ENCODE results near the gene TNFRSF25. TPM values are rescaled to one million over a fixed set of nuclear protein-coding genes. Genes with fewer than 3 reads are reported as not detected.

The TNFRSF25 gene
- total and polyA plus RNA-seq, 9 of the 15 experiments (the other 6 are each of a cell fraction or from before 2014, with no cell fraction given): 0.24 to 0.49 TPM; not detected in 7

DNA sequence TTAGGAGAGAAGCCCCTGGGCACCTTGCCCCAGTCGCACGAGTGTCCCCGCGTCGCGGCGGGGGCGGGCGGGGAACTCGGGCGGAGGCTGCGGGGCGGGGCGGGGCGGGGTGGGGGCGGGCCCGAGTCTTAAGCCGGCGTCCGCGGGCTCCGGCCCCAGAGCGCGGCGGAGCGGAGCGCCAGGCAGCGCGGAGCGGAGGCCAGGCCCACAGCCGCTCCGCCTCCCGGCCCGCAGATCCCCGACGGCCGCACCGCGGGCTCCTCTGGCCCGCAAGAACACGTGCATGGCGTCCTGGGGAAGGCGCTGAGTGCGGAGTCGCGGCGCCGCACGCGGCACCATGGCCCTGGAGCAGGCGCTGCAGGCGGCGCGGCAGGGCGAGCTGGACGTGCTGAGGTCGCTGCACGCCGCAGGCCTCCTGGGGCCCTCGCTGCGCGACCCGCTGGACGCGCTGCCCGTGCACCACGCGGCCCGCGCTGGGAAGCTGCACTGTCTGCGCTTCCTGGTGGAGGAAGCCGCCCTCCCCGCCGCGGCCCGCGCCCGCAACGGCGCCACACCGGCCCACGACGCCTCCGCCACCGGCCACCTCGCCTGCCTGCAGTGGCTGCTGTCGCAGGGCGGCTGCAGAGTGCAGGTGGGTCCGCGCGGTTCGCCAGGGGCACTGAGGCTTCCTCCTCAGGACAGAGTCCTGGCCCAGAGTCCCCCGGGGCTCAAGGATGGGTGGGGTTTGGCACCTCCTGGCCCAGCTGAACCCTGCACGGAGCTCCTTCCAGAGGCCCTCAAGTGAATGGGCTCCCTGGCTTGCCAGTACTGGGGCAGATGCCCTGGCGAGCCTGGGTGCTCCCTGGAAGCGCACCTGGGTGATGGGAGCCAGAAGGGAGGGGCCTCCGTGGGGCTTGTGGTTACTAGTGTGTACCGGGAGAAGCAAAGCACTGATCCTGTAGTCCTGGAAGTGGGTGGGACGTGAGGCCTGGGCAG lies 41.1 kb downstream of the TNFRSF25 start, which contains the start of gene ESPN (continued):
- TF ChIP-seq, protein P1, sequence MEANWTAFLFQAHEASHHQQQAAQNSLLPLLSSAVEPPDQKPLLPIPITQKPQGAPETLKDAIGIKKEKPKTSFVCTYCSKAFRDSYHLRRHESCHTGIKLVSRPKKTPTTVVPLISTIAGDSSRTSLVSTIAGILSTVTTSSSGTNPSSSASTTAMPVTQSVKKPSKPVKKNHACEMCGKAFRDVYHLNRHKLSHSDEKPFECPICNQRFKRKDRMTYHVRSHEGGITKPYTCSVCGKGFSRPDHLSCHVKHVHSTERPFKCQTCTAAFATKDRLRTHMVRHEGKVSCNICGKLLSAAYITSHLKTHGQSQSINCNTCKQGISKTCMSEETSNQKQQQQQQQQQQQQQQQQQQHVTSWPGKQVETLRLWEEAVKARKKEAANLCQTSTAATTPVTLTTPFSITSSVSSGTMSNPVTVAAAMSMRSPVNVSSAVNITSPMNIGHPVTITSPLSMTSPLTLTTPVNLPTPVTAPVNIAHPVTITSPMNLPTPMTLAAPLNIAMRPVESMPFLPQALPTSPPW (CRISPR knock-in tag; IDR thresholded peaks at IDR 0.05): peak; percentile 77
- TF ChIP-seq, protein P2, sequence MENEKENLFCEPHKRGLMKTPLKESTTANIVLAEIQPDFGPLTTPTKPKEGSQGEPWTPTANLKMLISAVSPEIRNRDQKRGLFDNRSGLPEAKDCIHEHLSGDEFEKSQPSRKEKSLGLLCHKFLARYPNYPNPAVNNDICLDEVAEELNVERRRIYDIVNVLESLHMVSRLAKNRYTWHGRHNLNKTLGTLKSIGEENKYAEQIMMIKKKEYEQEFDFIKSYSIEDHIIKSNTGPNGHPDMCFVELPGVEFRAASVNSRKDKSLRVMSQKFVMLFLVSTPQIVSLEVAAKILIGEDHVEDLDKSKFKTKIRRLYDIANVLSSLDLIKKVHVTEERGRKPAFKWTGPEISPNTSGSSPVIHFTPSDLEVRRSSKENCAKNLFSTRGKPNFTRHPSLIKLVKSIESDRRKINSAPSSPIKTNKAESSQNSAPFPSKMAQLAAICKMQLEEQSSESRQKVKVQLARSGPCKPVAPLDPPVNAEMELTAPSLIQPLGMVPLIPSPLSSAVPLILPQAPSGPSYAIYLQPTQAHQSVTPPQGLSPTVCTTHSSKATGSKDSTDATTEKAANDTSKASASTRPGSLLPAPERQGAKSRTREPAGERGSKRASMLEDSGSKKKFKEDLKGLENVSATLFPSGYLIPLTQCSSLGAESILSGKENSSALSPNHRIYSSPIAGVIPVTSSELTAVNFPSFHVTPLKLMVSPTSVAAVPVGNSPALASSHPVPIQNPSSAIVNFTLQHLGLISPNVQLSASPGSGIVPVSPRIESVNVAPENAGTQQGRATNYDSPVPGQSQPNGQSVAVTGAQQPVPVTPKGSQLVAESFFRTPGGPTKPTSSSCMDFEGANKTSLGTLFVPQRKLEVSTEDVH (IDR thresholded peaks at IDR 0.05; ENCODE audit: low read depth, partially characterized antibody): no peak
- TF ChIP-seq ZNF561 (CRISPR knock-in tag; conservative IDR thresholded peaks at IDR 0.05): no peak
- peak; percentile 54; the same call in 1 of the 2 replicates for TF ChIP-seq ZNF282 (CRISPR knock-in tag; IDR thresholded peaks at IDR 0.05)
- TF ChIP-seq NR4A1 (CRISPR knock-in tag; IDR thresholded peaks at IDR 0.05): no peak
- peak; percentile 38; the same call in 1 of the 2 replicates for TF ChIP-seq NR4A1 (tag; IDR thresholded peaks at IDR 0.05)
- TF ChIP-seq POLR2H (tag; IDR thresholded peaks at IDR 0.05; ENCODE audit: low read depth): no peak
- TF ChIP-seq ZNF124 (CRISPR knock-in tag; IDR thresholded peaks at IDR 0.05): no peak
- TF ChIP-seq FOXJ2 (tag; IDR thresholded peaks at IDR 0.05): no peak
- no peak for TF ChIP-seq CBX5 (IDR thresholded peaks at IDR 0.05; ENCODE audit: borderline replicate concordance, low read depth)
- TF ChIP-seq CEBPG (CRISPR knock-in tag; IDR thresholded peaks at IDR 0.05): no peak
- no peak for TF ChIP-seq CEBPG (tag; conservative IDR thresholded peaks at IDR 0.05 in 1 of 2, IDR thresholded peaks at IDR 0.05 in 1 of 2)
- TF ChIP-seq CTBP1 (IDR thresholded peaks at IDR 0.05; ENCODE audit: borderline replicate concordance): peak; percentile 77; the same call in 1 of the 2 replicates
- no peak for TF ChIP-seq NFIX (CRISPR knock-in tag; IDR thresholded peaks at IDR 0.05; ENCODE audit: low read depth)
- TF ChIP-seq, protein P3, sequence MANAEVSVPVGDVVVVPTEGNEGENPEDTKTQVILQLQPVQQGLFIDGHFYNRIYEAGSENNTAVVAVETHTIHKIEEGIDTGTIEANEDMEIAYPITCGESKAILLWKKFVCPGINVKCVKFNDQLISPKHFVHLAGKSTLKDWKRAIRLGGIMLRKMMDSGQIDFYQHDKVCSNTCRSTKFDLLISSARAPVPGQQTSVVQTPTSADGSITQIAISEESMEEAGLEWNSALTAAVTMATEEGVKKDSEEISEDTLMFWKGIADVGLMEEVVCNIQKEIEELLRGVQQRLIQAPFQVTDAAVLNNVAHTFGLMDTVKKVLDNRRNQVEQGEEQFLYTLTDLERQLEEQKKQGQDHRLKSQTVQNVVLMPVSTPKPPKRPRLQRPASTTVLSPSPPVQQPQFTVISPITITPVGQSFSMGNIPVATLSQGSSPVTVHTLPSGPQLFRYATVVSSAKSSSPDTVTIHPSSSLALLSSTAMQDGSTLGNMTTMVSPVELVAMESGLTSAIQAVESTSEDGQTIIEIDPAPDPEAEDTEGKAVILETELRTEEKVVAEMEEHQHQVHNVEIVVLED (CRISPR knock-in tag; IDR thresholded peaks at IDR 0.05): no peak
- TF ChIP-seq ZBTB1 (CRISPR knock-in tag; IDR thresholded peaks at IDR 0.05; ENCODE audit: borderline replicate concordance, low read depth): peak; percentile 66; the same call in 1 of the 2 replicates
- TF ChIP-seq, protein P4, sequence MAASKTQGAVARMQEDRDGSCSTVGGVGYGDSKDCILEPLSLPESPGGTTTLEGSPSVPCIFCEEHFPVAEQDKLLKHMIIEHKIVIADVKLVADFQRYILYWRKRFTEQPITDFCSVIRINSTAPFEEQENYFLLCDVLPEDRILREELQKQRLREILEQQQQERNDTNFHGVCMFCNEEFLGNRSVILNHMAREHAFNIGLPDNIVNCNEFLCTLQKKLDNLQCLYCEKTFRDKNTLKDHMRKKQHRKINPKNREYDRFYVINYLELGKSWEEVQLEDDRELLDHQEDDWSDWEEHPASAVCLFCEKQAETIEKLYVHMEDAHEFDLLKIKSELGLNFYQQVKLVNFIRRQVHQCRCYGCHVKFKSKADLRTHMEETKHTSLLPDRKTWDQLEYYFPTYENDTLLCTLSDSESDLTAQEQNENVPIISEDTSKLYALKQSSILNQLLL (CRISPR knock-in tag; IDR thresholded peaks at IDR 0.05; ENCODE audit: borderline replicate concordance): no peak
- no peak for TF ChIP-seq KDM1A (IDR thresholded peaks at IDR 0.05)
- no peak for TF ChIP-seq ZNF76 (CRISPR knock-in tag; IDR thresholded peaks at IDR 0.05; ENCODE audit: borderline replicate concordance)
- no peak for TF ChIP-seq ZNF75A (CRISPR knock-in tag; IDR thresholded peaks at IDR 0.05)
